Measurements from ENCODE around the gene LARGE1.

GRCh38 chr22:33539202-33539901 lies 380.9 kb downstream of the LARGE1 start:
- TF ChIP-seq CTCF (IDR thresholded peaks at IDR 0.05) (no peak), POLR2AphosphoS5 (IDR thresholded peaks at IDR 0.05; ENCODE audit: insufficient read depth in 1 of 2, low read depth in 1 of 2) (no peak)
